Stimulated activated CD4-positive, alpha-beta T cell treated with anti-CD3 and anti-CD28 coated beads, Interleukin-12 subunit alpha, Interleukin-12 subunit beta, amount 100 ng/mL, for 48 hours (primary cell): Measurements from ENCODE around the gene CCDC9.
"Not testable (repeated sequence)": the region's sequence is repeated elsewhere in the genome, so short reads cannot be mapped to it uniquely, and the experiment has no call there.

Experiments
- DNase-seq, 3 donors: peaks; one replicate each; pipeline ENCODE4 v3.0.0-alpha.2; 2020; ENCODE audit warnings: low read depth in 2 of 3, low spot score in 1 of 3

The CCDC9 gene

GRCh38 chr19:47283405-47284059 is 27.2 kb downstream of the CCDC9 start:
- no peak for DNase-seq

DNA sequence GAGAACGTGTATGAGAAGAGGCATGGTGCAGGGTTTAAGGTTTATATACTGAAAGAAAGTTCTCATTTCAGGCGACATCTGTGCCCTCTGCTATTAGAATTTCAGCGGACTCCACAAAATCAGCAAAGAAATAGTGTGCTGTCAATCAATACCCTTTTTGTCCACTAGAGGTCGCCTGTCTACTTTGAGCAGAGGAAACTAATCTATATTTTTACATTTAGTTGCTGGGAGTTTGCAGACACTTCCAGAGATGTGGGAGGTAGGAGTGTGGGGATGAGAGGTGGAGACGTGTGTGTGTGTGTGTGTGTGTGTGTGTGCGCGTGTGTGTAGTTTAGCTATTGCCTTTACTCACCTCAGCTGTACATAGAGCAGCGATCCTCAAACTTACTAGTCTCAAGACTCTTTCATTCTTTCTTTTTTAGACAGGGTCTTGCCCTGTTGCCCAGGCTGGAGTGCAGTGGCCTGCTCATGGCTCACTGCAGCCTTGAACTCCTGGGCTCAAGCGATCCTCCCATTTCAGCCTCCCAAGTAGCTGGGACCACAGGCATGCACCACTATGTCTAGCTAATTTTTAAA is 28.1 kb downstream of the CCDC9 start:
- DNase-seq, result peak in 1 of 3 donors; percentile 84

- DNase-seq, result peak; percentile 54 to 96 (median 65)
These were observed 39.7 kb downstream of the CCDC9 start for GRCh38 chr19:47296036-47296435.

DNA sequence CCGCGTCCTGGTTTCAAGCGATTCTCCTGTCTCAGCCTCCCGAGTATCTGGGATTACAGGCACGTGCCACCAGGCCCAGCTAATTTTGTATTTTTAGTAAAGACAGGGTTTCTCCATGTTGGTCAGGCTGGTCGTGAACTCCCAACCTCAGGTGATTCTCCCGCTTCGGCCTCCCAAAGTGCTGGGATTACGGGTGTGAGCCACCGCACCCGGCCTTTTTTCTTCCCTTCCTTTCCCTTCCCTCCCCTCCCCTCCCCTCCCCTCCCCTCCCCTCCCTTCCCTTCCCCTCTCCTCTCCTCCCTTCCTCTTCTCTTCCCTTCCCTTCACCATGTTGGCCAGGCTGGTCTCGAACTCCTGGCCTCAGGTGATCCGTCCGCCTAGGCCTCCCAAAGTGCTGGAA is 44.5 kb downstream of the CCDC9 start:
- not testable (repeated sequence) for DNase-seq

DNA sequence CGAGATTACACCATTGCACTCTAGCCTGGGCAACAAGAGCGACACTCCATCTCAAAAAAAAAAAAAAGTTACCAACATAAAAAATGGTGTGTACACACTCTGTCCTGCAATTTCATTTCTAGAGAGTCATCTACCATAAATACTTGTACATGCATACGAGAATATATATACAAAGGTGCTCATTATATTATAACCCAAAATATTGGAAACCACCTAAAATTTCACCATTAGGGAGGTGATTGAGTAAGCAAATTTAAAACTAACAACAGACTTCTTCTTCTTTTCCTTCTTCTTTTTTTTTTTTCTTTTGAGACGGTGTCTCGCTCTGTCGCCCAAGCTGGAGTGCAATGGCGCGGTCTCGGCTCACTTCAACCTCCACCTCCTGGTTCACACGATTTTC is 45.9 kb downstream of the CCDC9 start:
- DNase-seq, result no peak

DNA sequence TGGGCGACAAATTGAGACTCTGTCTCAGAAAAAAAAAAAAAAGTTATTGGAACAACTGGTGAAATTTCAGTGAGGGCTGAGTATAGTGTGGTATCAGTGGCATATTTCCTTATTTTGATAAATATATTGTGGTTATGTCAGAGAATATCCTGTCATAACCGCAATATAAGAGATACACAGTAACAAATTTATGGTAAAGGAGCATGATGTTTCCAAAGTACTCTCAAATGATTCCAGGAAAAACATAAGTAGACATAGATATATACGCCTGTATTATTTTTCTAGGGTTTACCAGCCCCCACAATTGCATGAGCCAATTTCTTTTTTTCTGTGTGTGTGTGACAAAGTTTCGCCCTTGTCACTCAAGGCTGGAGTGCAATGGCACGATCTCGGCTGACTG is 47.6 kb downstream of the CCDC9 start:
- no peak for DNase-seq

GRCh38 chr19:47305309-47305751 is 49.0 kb downstream of the CCDC9 start:
- peak; percentile 21 to 48 (median 21) for DNase-seq

- DNase-seq, result no peak
These were observed 50.0 kb downstream of the CCDC9 start for GRCh38 chr19:47306303-47306702.

DNA sequence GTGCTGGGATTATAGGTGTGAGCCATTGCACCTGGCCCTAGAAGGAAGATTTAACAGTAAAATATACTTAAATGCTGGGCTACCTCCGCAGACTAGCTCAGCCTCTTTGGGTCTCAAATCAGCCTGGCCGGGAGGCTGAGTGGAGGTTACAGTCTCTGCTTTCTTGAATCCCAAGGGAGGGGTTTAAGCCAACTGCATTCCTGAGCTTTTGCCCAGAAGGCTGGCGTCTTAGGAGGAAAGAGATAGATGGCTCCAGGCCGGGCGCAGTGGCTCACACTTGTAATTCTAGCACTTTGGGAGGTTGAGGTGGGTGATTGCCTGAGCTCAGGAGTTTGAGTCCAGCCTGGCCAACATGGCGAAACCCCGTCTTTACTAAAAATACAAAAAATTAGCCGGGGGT is 52.7 kb downstream of the CCDC9 start:
- no peak for DNase-seq

- no peak for DNase-seq
These were observed 53.3 kb downstream of the CCDC9 start, which contains the start of gene C5AR1 for GRCh38 chr19:47309608-47310007. C5AR1 (plus strand) TSS chr19:47309861; CDS start chr19:47309896, 35 bp downstream.

GRCh38 chr19:47310323-47310722 is 54.0 kb downstream of the CCDC9 start:
- no peak for DNase-seq

- DNase-seq, result no peak
These were observed 54.5 kb downstream of the CCDC9 start for GRCh38 chr19:47310819-47311218.

GRCh38 chr19:47312366-47313006 is 56.2 kb downstream of the CCDC9 start:
- DNase-seq, result no peak

DNA sequence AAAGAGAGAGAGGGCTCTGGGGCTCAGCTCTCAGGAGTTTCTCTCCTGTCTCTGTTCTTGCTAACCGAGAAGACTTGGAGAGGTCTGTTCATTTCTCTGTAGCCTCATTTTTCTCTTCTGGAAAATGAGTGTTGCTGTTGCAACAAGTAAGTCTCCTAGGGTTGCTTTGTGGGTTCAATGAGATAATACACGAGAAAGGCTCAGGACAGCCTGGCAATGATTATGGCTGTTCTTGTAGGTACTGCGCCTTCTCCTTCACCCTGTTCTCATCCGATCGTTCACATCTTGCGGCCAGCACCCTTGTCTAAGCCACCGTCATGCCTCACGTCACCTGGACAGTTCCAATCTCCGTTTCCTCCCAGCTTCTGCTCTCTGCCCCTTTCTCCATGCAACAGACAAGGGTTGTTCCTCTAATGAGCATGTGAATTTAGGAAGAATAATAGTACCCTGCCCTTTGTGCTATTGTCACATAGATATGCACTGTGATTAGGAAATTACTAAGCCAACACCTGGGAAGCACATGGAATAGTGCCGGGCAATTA is 57.5 kb downstream of the CCDC9 start:
- DNase-seq, result no peak

- peak; percentile 3 to 15 (median 4) for DNase-seq
These were observed 58.9 kb downstream of the CCDC9 start for GRCh38 chr19:47315125-47315821.

DNA sequence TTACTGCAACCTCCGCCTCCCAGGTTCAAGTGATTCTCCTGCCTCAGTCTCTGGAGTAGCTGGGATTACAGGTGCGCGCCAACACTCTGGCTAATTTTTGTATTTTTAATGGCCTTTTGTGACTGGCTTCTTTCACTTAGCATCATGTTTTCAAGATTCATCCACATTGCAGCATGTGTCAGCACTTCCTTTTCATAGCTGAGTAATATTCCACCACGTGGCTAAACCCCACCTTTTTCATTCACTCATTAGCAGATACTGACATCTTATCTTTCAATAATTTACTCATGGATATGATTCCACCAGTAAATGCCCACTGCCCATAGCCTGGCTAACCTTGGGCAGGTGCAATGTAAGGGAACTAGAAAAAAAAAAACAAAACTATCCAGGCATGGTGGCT is 60.2 kb downstream of the CCDC9 start:
- no peak for DNase-seq

- no peak for DNase-seq
These were observed 63.9 kb downstream of the CCDC9 start for GRCh38 chr19:47319923-47320871.
